Glutamatergic neuron (in vitro differentiated cells): ENCODE measurements around the gene LYST. TPM values are rescaled to one million over a fixed set of nuclear protein-coding genes. Genes with fewer than 3 reads are reported as not detected.
A peak's percentile ranks its signal among the peaks of the same experiment; 100 is the strongest.

Source experiments
- DNase-seq: peaks from one replicate; pipeline ENCODE4 v3.0.0; 2022
- H3K27ac Mint-ChIP-seq: one replicate; pipeline ENCODE4 v1.8.0; 2020; ENCODE audit warnings: mild to moderate bottlenecking, mixed read lengths, inconsistent platforms; ENCODE audit not compliant: unreplicated experiment
- H3K27me3 Mint-ChIP-seq: one replicate; pipeline ENCODE4 v1.8.0; 2020; ENCODE audit warnings: mild to moderate bottlenecking, moderate library complexity, mixed read lengths, inconsistent platforms; ENCODE audit not compliant: unreplicated experiment
- H3K36me3 Mint-ChIP-seq: one replicate; pipeline ENCODE4 v1.8.0; 2020; ENCODE audit warnings: mild to moderate bottlenecking, mixed read lengths, inconsistent platforms; ENCODE audit not compliant: unreplicated experiment
- H3K4me1 Mint-ChIP-seq: one replicate; pipeline ENCODE4 v1.8.0; 2020; ENCODE audit warnings: mild to moderate bottlenecking, low read depth, mixed read lengths, inconsistent platforms; ENCODE audit not compliant: unreplicated experiment
- H3K4me3 Mint-ChIP-seq: one replicate; pipeline ENCODE4 v1.8.0; 2020; ENCODE audit warnings: mild to moderate bottlenecking, mixed read lengths, inconsistent platforms; ENCODE audit not compliant: unreplicated experiment
- H3K9me3 Mint-ChIP-seq: one replicate; pipeline ENCODE4 v1.8.0; 2020; ENCODE audit warnings: mild to moderate bottlenecking, moderate library complexity, mixed read lengths, inconsistent platforms; ENCODE audit not compliant: unreplicated experiment
- CTCF ChIP-seq: fragments of 200-600 bp; sonication (generic); IDR thresholded peaks from one replicate; pipeline ENCODE4 v1.5.0; 2021; ENCODE audit not compliant: partially characterized antibody, unreplicated experiment
- total RNA-seq: library from RNA; stranded (reverse); fragmentation: NEBNext Ultra II Directional; extraction: Animal tissue kit (Norgen Biotek cat#: 25700); gene quantifications from one replicate; pipeline ENCODE4 v1.2.1, GENCODE V29; 2021; ENCODE audit not compliant: unreplicated experiment

The LYST gene
- total RNA-seq, 1 donor from 2014 or later: 33.6 TPM

DNA sequence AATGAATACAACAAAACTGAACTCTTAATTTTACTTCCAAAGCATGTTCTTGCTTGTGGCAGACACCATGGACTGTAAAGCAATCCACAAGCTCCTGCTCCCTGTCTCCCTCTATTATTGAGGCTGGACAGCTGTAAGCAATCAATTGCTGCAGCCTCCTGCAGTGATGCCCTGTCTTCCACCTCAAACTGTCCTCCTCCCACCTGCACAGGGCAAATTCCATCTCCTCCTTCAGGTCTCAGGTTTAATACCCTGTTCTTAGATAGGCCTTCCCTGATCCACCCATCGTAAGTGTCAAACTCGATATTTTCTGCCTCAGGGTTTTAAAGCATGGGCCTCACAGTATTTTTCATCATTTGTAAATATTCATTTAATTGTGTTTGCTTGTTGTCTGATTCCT is 81.8 kb downstream of the LYST start:
- no peak overlapping the region for H3K27ac Mint-ChIP-seq
- H3K4me3 Mint-ChIP-seq: no peak overlapping the region
- no peaks in the 10 kb centered on the region for H3K36me3 Mint-ChIP-seq
- no peak for DNase-seq
- no peak for TF ChIP-seq CTCF
- no peaks in the 10 kb centered on the region for H3K27me3 Mint-ChIP-seq
- H3K4me1 Mint-ChIP-seq: peaks cover 2% of the 10 kb centered on the region
- H3K9me3 Mint-ChIP-seq: no peaks in the 10 kb centered on the region

- TF ChIP-seq CTCF: peak; percentile 46
- Mint-ChIP-seq H3K4me1 (peaks cover 2% of the 10 kb centered on the region), H3K36me3 (no peaks in the 10 kb centered on the region), H3K27ac (no peak overlapping the region), H3K27me3 (no peaks in the 10 kb centered on the region), H3K9me3 (no peaks in the 10 kb centered on the region), H3K4me3 (no peak overlapping the region)
- DNase-seq: no peak
Measured at GRCh38 chr1:235783148-235783776, 83.4 kb downstream of the LYST start.

GRCh38 chr1:235782601-235783000 is 84.1 kb downstream of the LYST start:
- Mint-ChIP-seq H3K36me3 (no peaks in the 10 kb centered on the region), H3K4me3 (no peak overlapping the region), H3K4me1 (peaks cover 2% of the 10 kb centered on the region), H3K27ac (no peak overlapping the region), H3K27me3 (no peaks in the 10 kb centered on the region), H3K9me3 (no peaks in the 10 kb centered on the region)
- no peak for DNase-seq
- no peak for TF ChIP-seq CTCF

DNA sequence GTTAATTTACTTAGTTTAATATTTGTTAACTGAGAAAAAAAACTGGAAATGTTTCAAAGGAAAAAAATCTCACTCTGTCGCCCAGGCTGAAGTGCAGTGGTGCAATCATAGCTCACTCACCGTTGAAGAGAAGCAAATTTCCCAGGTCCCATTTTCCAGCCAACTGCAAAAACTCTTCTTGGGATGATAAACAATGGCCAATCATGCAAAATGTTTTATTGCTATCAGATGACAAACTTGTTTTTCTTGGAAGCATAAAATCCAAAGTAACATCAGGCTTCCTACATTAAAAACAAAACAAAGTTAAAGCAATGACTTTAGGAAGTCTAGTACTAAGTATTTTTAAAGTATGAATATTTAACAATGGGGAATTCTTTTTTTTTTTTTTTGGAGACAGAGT is 84.9 kb downstream of the LYST start:
- Mint-ChIP-seq H3K27me3 (no peaks in the 10 kb centered on the region), H3K4me3 (no peak overlapping the region), H3K9me3 (no peaks in the 10 kb centered on the region), H3K27ac (no peak overlapping the region), H3K36me3 (no peaks in the 10 kb centered on the region), H3K4me1 (peaks cover 2% of the 10 kb centered on the region)
- TF ChIP-seq CTCF: no peak
- no peak for DNase-seq

- Mint-ChIP-seq H3K27ac (no peak overlapping the region), H3K4me3 (no peak overlapping the region), H3K4me1 (no peaks in the 10 kb centered on the region), H3K27me3 (no peaks in the 10 kb centered on the region), H3K36me3 (no peaks in the 10 kb centered on the region), H3K9me3 (no peaks in the 10 kb centered on the region)
- DNase-seq: no peak
- TF ChIP-seq CTCF: no peak
Measured at GRCh38 chr1:235779770-235780169, 86.9 kb downstream of the LYST start.
